KMS-11 (cell line): ENCODE results near the gene STRIP1.

Source experiments
- H2AFZ ChIP-seq: fragments of 200-600 bp; sonication (generic); 2 replicates; pipeline ENCODE4 v1.6.1; 2016; ENCODE audit warnings: antibody characterized with exemption, mixed run types, low read depth
- H3K27ac ChIP-seq: fragments of 200-600 bp; sonication (generic); 2 replicates; pipeline ENCODE4 v1.6.1; 2016; ENCODE audit warnings: mild to moderate bottlenecking, mixed run types
- H3K27me3 ChIP-seq: fragments of 200-600 bp; sonication (generic); 2 replicates; pipeline ENCODE4 v1.6.1; 2017; ENCODE audit warnings: mild to moderate bottlenecking, low read depth, mixed run types, moderate library complexity; ENCODE audit not compliant: insufficient read depth
- H3K36me3 ChIP-seq: fragments of 200-600 bp; sonication (generic); 2 replicates; pipeline ENCODE4 v1.6.1; 2017; ENCODE audit warnings: mild to moderate bottlenecking, mixed run types; ENCODE audit not compliant: insufficient read depth
- H3K4me1 ChIP-seq: fragments of 200-600 bp; sonication (generic); 2 replicates; pipeline ENCODE4 v1.6.1; 2016; ENCODE audit warnings: mild to moderate bottlenecking, low read depth, mixed run types; ENCODE audit not compliant: poor library complexity, severe bottlenecking
- H3K4me2 ChIP-seq: fragments of 200-600 bp; sonication (generic); 2 replicates; pipeline ENCODE4 v1.7.0; 2016; ENCODE audit warnings: mild to moderate bottlenecking, mixed run types
- H3K4me3 ChIP-seq: fragments of 200-600 bp; sonication (generic); IDR thresholded peaks from 2 replicates; pipeline ENCODE4 v1.6.1; 2017; ENCODE audit warnings: low read depth, low read length, mixed read lengths; ENCODE audit not compliant: insufficient read depth
- H3K79me2 ChIP-seq: fragments of 200-600 bp; sonication (generic); 2 replicates; pipeline ENCODE4 v1.6.1; 2016; ENCODE audit warnings: low read depth, mixed run types; ENCODE audit not compliant: insufficient read depth
- H3K9ac ChIP-seq: fragments of 200-600 bp; sonication (generic); 2 replicates; pipeline ENCODE4 v1.6.1; 2016; ENCODE audit warnings: mild to moderate bottlenecking, mixed run types
- H4K20me1 ChIP-seq: fragments of 200-600 bp; sonication (generic); 2 replicates; pipeline ENCODE4 v1.6.1; 2016; ENCODE audit warnings: mild to moderate bottlenecking, mixed run types; ENCODE audit not compliant: insufficient read depth
- CTCF ChIP-seq: fragments of 200-600 bp; sonication (generic); conservative IDR thresholded peaks from 2 replicates; pipeline ENCODE4 v1.6.1; 2017; ENCODE audit warnings: low read depth, mild to moderate bottlenecking, antibody characterized with exemption, low read length, moderate library complexity, mixed read lengths

STRIP1 gene

GRCh38 chr1:109997867-109998229 lies 36.6 kb upstream of the STRIP1 start:
- Histone ChIP-seq H3K4me3 (no peak overlapping the region), H3K79me2 (no peaks in the 10 kb centered on the region; the same call in 1 of the 2 replicates), H3K36me3 (no peaks in the 10 kb centered on the region), H3K4me1 (peaks cover 20% of the 10 kb centered on the region), H4K20me1 (no peaks in the 10 kb centered on the region), H2AFZ (no peak overlapping the region), H3K4me2 (no peak overlapping the region), H3K27ac (no peak overlapping the region), H3K9ac (no peak overlapping the region), H3K27me3 (no peaks in the 10 kb centered on the region)
- no peak for TF ChIP-seq CTCF

- Histone ChIP-seq H3K9ac (no peak overlapping the region), H4K20me1 (no peaks in the 10 kb centered on the region), H3K79me2 (no peaks in the 10 kb centered on the region), H3K4me2 (no peak overlapping the region), H3K36me3 (no peaks in the 10 kb centered on the region), H2AFZ (no peak overlapping the region), H3K4me3 (no peak overlapping the region), H3K4me1 (peaks cover 16% of the 10 kb centered on the region), H3K27me3 (no peaks in the 10 kb centered on the region), H3K27ac (no peak overlapping the region)
- TF ChIP-seq CTCF: no peak
These were observed 31.7 kb upstream of the STRIP1 start for GRCh38 chr1:110002695-110003094.

- H3K79me2 ChIP-seq: no peaks in the 10 kb centered on the region
These were observed 30.5 kb upstream of the STRIP1 start for GRCh38 chr1:110003747-110004428.

GRCh38 chr1:110004583-110004982 lies 29.8 kb upstream of the STRIP1 start:
- Histone ChIP-seq H3K4me1 (peaks cover 16% of the 10 kb centered on the region), H3K79me2 (no peaks in the 10 kb centered on the region), H3K4me3 (no peak overlapping the region), H3K4me2 (no peak overlapping the region), H3K9ac (no peak overlapping the region), H3K36me3 (no peaks in the 10 kb centered on the region), H4K20me1 (no peaks in the 10 kb centered on the region), H2AFZ (no peak overlapping the region), H3K27me3 (no peaks in the 10 kb centered on the region), H3K27ac (no peak overlapping the region)
- TF ChIP-seq CTCF: no peak

More at GRCh38 chr1:110003747-110004428, 30.5 kb upstream of the STRIP1 start:
- no peak for TF ChIP-seq CTCF
- Histone ChIP-seq H3K9ac (no peak overlapping the region), H3K4me1 (peaks cover 16% of the 10 kb centered on the region), H4K20me1 (no peaks in the 10 kb centered on the region), H3K27ac (no peak overlapping the region), H3K27me3 (no peaks in the 10 kb centered on the region), H3K36me3 (no peaks in the 10 kb centered on the region), H3K4me2 (no peak overlapping the region), H3K4me3 (no peak overlapping the region), H2AFZ (no peak overlapping the region)
